Activated CD4-positive, alpha-beta T cell treated with anti-CD3 and anti-CD28 coated beads, Interleukin-2, amount 10 ng/mL, durations not matched to agents 7 days and 5 days (primary cell): ENCODE measurements around the gene GATAD2B. TPM values are rescaled to one million over a fixed set of nuclear protein-coding genes. Genes with fewer than 3 reads are reported as not detected.

Experiments used
- CTCF ChIA-PET: fragments of 350-600 bp; sonication (Branson Sonifier 250); formaldehyde crosslinking; loops from one replicate; lab custom pipeline; 2021; ENCODE audit warnings: antibody characterized with exemption; lab: Charles Lee
- POLR2A ChIA-PET: fragments of 350-600 bp; sonication (Branson Sonifier 250); formaldehyde crosslinking; loops from one replicate; lab custom pipeline; 2021; ENCODE audit warnings: antibody characterized with exemption; lab: Charles Lee
- DNase-seq: peaks from one replicate; pipeline ENCODE4 v3.0.0-alpha.2; 2020
- H3K27ac Mint-ChIP-seq: one replicate; pipeline ENCODE4 v1.8.0; 2021; ENCODE audit warnings: mild to moderate bottlenecking, moderate library complexity, mixed read lengths
- H3K27me3 Mint-ChIP-seq: one replicate; pipeline ENCODE4 v1.8.0; 2021; ENCODE audit warnings: mixed read lengths
- H3K36me3 Mint-ChIP-seq: one replicate; pipeline ENCODE4 v1.8.0; 2021; ENCODE audit warnings: low read depth, mixed read lengths
- H3K4me1 Mint-ChIP-seq: one replicate; pipeline ENCODE4 v1.8.0; 2021; ENCODE audit warnings: mixed read lengths
- H3K4me3 Mint-ChIP-seq: one replicate; pipeline ENCODE4 v1.8.0; 2021; ENCODE audit warnings: mild to moderate bottlenecking, moderate library complexity, mixed read lengths
- H3K9me3 Mint-ChIP-seq: one replicate; pipeline ENCODE4 v1.8.0; 2021; ENCODE audit warnings: mixed read lengths
- total RNA-seq, 2 experiments: library from RNA; stranded (reverse); gene quantifications; one replicate each; pipeline ENCODE4 v1.2.3, GENCODE V29; 2021

Gene GATAD2B
- total RNA-seq, 2 experiments from 2014 or later: 73.4 to 75.4 TPM

- CTCF ChIA-PET: interaction anchor here (0.8 to 0.9 kb wide), 2 partner anchors 9 kb away, joined by 3 to 5 read pairs; partner anchors contain the start of gene DENND4B
- Mint-ChIP-seq H3K27ac (no peak overlapping the region), H3K36me3 (peaks cover 57% of the 10 kb centered on the region), H3K4me3 (no peak overlapping the region), H3K9me3 (no peaks in the 10 kb centered on the region), H3K27me3 (no peaks in the 10 kb centered on the region), H3K4me1 (peaks cover 7% of the 10 kb centered on the region)
- no peak for DNase-seq
- POLR2A ChIA-PET: no interaction called here
These were observed 14.6 kb upstream of the GATAD2B start for GRCh38 chr1:153937331-153937730.

- peaks cover 56% of the 10 kb centered on the region for H3K36me3 Mint-ChIP-seq
- DNase-seq: no peak
- CTCF ChIA-PET: interaction anchor here (1.0 kb wide), 1 partner anchor 11 kb away, joined by 5 read pairs; the partner anchor contains the start of gene DENND4B
- peaks cover 7% of the 10 kb centered on the region for H3K4me1 Mint-ChIP-seq
- POLR2A ChIA-PET: no interaction called here
- no peak overlapping the region for H3K27ac Mint-ChIP-seq
- no peak overlapping the region for H3K4me3 Mint-ChIP-seq
- no peaks in the 10 kb centered on the region for H3K9me3 Mint-ChIP-seq
- no peaks in the 10 kb centered on the region for H3K27me3 Mint-ChIP-seq
These were observed 13.4 kb upstream of the GATAD2B start for GRCh38 chr1:153936011-153936802.

- Mint-ChIP-seq H3K9me3 (no peaks in the 10 kb centered on the region), H3K27ac (no peak overlapping the region), H3K36me3 (peaks cover 48% of the 10 kb centered on the region), H3K27me3 (no peaks in the 10 kb centered on the region), H3K4me1 (peaks cover 3% of the 10 kb centered on the region), H3K4me3 (no peak overlapping the region)
- POLR2A ChIA-PET: no interaction called here
- CTCF ChIA-PET: interaction anchor here (0.5 to 1.9 kb wide), 2 partner anchors 10 to 38 kb away, joined by 4 read pairs; no protein-coding TSS in a partner anchor
- DNase-seq: no peak
These were observed 12.0 kb upstream of the GATAD2B start for GRCh38 chr1:153934746-153935145.

- no peak for DNase-seq
- peaks cover 6% of the 10 kb centered on the region for H3K4me1 Mint-ChIP-seq
- peaks cover 44% of the 10 kb centered on the region for H3K36me3 Mint-ChIP-seq
- H3K9me3 Mint-ChIP-seq: no peaks in the 10 kb centered on the region
- H3K4me3 Mint-ChIP-seq: no peak overlapping the region
- POLR2A ChIA-PET: no interaction called here
- CTCF ChIA-PET: interaction anchor here (0.6 to 1.9 kb wide), 2 partner anchors 11 to 99 kb away, joined by 4 read pairs; no protein-coding TSS in a partner anchor
- H3K27ac Mint-ChIP-seq: no peak overlapping the region
- H3K27me3 Mint-ChIP-seq: no peaks in the 10 kb centered on the region
These were observed 11.2 kb upstream of the GATAD2B start for GRCh38 chr1:153933955-153934354.

- no peak overlapping the region for H3K4me3 Mint-ChIP-seq
- ChIA-PET CTCF (interaction anchor here (0.6 to 1.9 kb wide), 2 partner anchors 11 to 98 kb away, joined by 4 read pairs; no protein-coding TSS in a partner anchor), POLR2A (no interaction called here)
- peaks cover 10% of the 10 kb centered on the region for H3K4me1 Mint-ChIP-seq
- H3K27ac Mint-ChIP-seq: no peak overlapping the region
- no peak for DNase-seq
- peaks cover 41% of the 10 kb centered on the region for H3K36me3 Mint-ChIP-seq
- no peaks in the 10 kb centered on the region for H3K27me3 Mint-ChIP-seq
- H3K9me3 Mint-ChIP-seq: no peaks in the 10 kb centered on the region
These were observed 10.7 kb upstream of the GATAD2B start for GRCh38 chr1:153933430-153933829.

- H3K27ac Mint-ChIP-seq: no peak overlapping the region
- ChIA-PET POLR2A (no interaction called here), CTCF (interaction anchor here (1.3 kb wide), 1 partner anchor 14 kb away, joined by 3 read pairs; the partner anchor contains the start of gene DENND4B)
- H3K4me1 Mint-ChIP-seq: peaks cover 14% of the 10 kb centered on the region
- no peaks in the 10 kb centered on the region for H3K27me3 Mint-ChIP-seq
- H3K4me3 Mint-ChIP-seq: no peak overlapping the region
- DNase-seq: no peak
- peaks cover 36% of the 10 kb centered on the region for H3K36me3 Mint-ChIP-seq
- no peaks in the 10 kb centered on the region for H3K9me3 Mint-ChIP-seq
These were observed 9.7 kb upstream of the GATAD2B start for GRCh38 chr1:153932156-153933131.

- Mint-ChIP-seq H3K4me1 (peaks cover 13% of the 10 kb centered on the region), H3K9me3 (no peaks in the 10 kb centered on the region), H3K27ac (no peak overlapping the region), H3K27me3 (no peaks in the 10 kb centered on the region), H3K4me3 (no peak overlapping the region), H3K36me3 (peaks cover 17% of the 10 kb centered on the region)
- CTCF ChIA-PET: interaction anchor here (1.2 to 3.8 kb wide), 3 partner anchors 11 to 26 kb away, joined by 3 to 21 read pairs (median 3); partner anchors contain the start of gene DENND4B
- POLR2A ChIA-PET: no interaction called here
- no peak for DNase-seq
These were observed 7.5 kb upstream of the GATAD2B start for GRCh38 chr1:153929981-153930948.

GRCh38 chr1:153929426-153929825 lies 6.7 kb upstream of the GATAD2B start:
- POLR2A ChIA-PET: no interaction called here
- DNase-seq: no peak
- Mint-ChIP-seq H3K4me3 (no peak overlapping the region), H3K36me3 (peaks cover 15% of the 10 kb centered on the region), H3K4me1 (peaks cover 14% of the 10 kb centered on the region), H3K27me3 (no peaks in the 10 kb centered on the region), H3K9me3 (no peaks in the 10 kb centered on the region), H3K27ac (no peak overlapping the region)
- CTCF ChIA-PET: interaction anchor here (1.2 to 3.8 kb wide), 3 partner anchors 10 to 27 kb away, joined by 3 to 21 read pairs (median 3); partner anchors contain the start of gene DENND4B

GRCh38 chr1:153928791-153929341 lies 6.1 kb upstream of the GATAD2B start:
- no peak for DNase-seq
- ChIA-PET CTCF (interaction anchor here (1.3 to 3.8 kb wide), 3 partner anchors 9 to 27 kb away, joined by 3 to 21 read pairs (median 3); partner anchors contain the start of gene DENND4B), POLR2A (no interaction called here)
- H3K9me3 Mint-ChIP-seq: no peaks in the 10 kb centered on the region
- peaks cover 12% of the 10 kb centered on the region for H3K36me3 Mint-ChIP-seq
- peaks cover 17% of the 10 kb centered on the region for H3K4me1 Mint-ChIP-seq
- H3K27me3 Mint-ChIP-seq: no peaks in the 10 kb centered on the region
- peak overlapping the region; percentile 60 for H3K27ac Mint-ChIP-seq
- H3K4me3 Mint-ChIP-seq: no peak overlapping the region

GRCh38 chr1:153928245-153928644 lies 5.5 kb upstream of the GATAD2B start:
- DNase-seq: no peak
- Mint-ChIP-seq H3K27ac (peak overlapping the region; percentile 1), H3K27me3 (no peaks in the 10 kb centered on the region), H3K36me3 (peaks cover 12% of the 10 kb centered on the region), H3K4me3 (no peak overlapping the region), H3K9me3 (no peaks in the 10 kb centered on the region), H3K4me1 (peaks cover 20% of the 10 kb centered on the region)
- POLR2A ChIA-PET: no interaction called here
- CTCF ChIA-PET: interaction anchor here (1.3 to 3.8 kb wide), 2 partner anchors 9 to 17 kb away, joined by 3 to 21 read pairs; partner anchors contain the start of gene DENND4B

- H3K27me3 Mint-ChIP-seq: no peaks in the 10 kb centered on the region
- CTCF ChIA-PET: no interaction called here
- POLR2A ChIA-PET: interaction anchor here (0.7 kb wide), 1 partner anchor 100 kb away, joined by 8 read pairs; no protein-coding TSS in a partner anchor
- H3K36me3 Mint-ChIP-seq: peaks cover 6% of the 10 kb centered on the region
- H3K27ac Mint-ChIP-seq: no peak overlapping the region
- no peaks in the 10 kb centered on the region for H3K9me3 Mint-ChIP-seq
- no peak for DNase-seq
- H3K4me1 Mint-ChIP-seq: peaks cover 22% of the 10 kb centered on the region
- H3K4me3 Mint-ChIP-seq: no peak overlapping the region
These were observed 3.6 kb upstream of the GATAD2B start for GRCh38 chr1:153926405-153926804.
